AG09319 (cell line): ENCODE results near the gene MAP4K5.

Experiments
- DNase-seq: peaks from one replicate; pipeline ENCODE4 v3.0.0-alpha.2; 2010; ENCODE audit warnings: low read depth; ENCODE audit errors: extremely low read depth
- CTCF ChIP-seq: IDR thresholded peaks from 2 replicates; pipeline ENCODE4 v1.5.1; 2011; ENCODE audit warnings: low read depth, mild to moderate bottlenecking, inconsistent platforms, low read length, moderate library complexity

Gene MAP4K5

DNA sequence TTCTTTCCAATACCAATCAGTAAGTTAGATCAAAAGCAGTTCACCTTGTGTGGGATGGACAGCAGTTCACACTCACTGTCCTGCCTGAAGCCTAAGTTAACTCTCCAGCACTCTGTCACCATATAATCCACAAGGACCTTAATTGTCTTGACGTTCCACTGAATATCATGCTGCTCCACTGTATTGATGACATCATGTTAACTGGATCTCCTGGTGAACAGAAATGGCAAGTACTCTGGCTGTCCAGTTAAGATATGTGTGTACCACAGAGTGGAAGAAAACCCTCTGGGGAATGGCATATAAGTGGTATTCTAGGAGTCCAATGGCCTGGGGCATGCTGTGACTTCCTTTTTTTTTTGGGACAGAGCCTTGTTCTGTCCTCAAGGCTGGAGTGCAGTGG is 151.9 kb downstream of the MAP4K5 start:
- TF ChIP-seq CTCF = no peak
- no peak for DNase-seq

- no peak for DNase-seq
- no peak for TF ChIP-seq CTCF
Observed at GRCh38 chr14:50379563-50379962, 152.8 kb downstream of the MAP4K5 start.

DNA sequence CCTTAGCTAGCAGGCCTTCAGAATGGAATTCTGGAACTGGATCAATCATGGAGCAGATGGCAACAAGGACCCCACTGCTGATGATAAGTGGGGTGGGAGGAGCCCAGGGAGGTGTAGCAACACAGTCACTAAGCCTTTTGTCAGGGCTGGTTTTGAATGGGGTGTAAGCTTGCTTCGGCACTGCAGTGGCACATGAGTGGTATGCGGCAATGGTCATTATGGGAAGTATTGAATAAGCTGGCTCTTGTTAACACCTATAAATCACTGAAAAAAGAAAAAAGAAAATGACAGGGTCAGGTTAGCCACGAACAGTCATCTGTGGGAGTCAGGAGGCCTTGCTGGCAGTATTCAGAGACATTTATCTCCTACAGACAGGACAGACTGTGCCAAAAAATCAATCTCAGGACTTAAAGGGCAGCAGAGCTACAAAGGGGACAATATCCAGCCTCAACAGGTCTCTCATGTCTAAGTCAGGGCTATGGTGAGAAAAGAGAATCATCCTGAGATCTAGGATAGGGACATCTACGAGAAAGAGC is 154.8 kb downstream of the MAP4K5 start:
- TF ChIP-seq CTCF = no peak
- no peak for DNase-seq

DNA sequence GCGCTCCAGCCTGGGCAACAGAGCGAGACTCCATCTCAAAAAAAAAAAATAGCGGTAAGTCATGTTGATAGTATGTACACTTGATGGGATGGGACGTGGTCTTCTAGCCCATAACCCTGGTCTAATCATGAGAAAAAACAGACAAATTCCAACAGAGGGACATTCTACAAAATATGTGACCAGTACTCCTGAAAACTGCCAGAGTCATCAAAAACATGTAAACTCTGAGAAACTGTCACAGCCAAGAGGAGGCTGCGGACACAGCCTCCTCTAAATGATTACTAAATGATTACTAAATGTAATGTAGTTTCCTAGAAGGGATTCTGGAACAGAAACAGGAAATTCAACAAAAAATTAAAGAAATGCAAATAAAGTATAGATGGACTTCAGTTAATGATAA is 156.6 kb downstream of the MAP4K5 start:
- no peak for DNase-seq
- TF ChIP-seq CTCF = no peak

- DNase-seq = no peak
- TF ChIP-seq CTCF = no peak
Observed at GRCh38 chr14:50373959-50374358, 158.4 kb downstream of the MAP4K5 start.

GRCh38 chr14:50371546-50371945 is 160.8 kb downstream of the MAP4K5 start:
- no peak for DNase-seq
- TF ChIP-seq CTCF = no peak
